H1 (cell line): ENCODE measurements around the gene EPHB1. TPM values are rescaled to one million over a fixed set of nuclear protein-coding genes. Genes with fewer than 3 reads are reported as not detected.

Experiments used
- CTCF ChIA-PET: fragments of 300-600 bp; sonication (Branson Sonifier 250); formaldehyde crosslinking; loops from one replicate; lab custom pipeline; 2021; ENCODE audit not compliant: partially characterized antibody; lab: Charles Lee
- POLR2A ChIA-PET: fragments of 300-600 bp; sonication (Branson Sonifier 250); formaldehyde crosslinking; loops from one replicate; lab custom pipeline; 2021; ENCODE audit warnings: inconsistent platforms; ENCODE audit not compliant: partially characterized antibody; lab: Charles Lee
- DNase-seq, 2 experiments: peaks; one replicate each; pipeline versions ENCODE4 v3.0.0 to v3.0.0-alpha.2; 2010 to 2022; ENCODE audit warnings: low spot score in 2 of 2, low read depth in 1 of 2, mixed read lengths in 1 of 2
- FAIRE-seq: peaks from 2 replicates; lab custom pipeline; 2011; peaks lifted over from hg19 to GRCh38; lab: Jason Lieb, UNC
- H2AFZ ChIP-seq: 2 replicates; pipeline ENCODE4 v1.8.1; 2012; ENCODE audit warnings: low read length, inconsistent platforms
- H2AK5ac ChIP-seq: 2 replicates; pipeline ENCODE4 v1.6.1; 2013; ENCODE audit warnings: low read depth, low read length
- H2BK120ac ChIP-seq: replicated peaks from 2 replicates; pipeline ENCODE3; 2013; ENCODE audit warnings: low read depth, low read length, inconsistent platforms
- H2BK12ac ChIP-seq: 2 replicates; pipeline ENCODE4 v1.6.1; 2013; ENCODE audit warnings: low read depth, low read length
- H2BK15ac ChIP-seq: 2 replicates; pipeline ENCODE4 v1.6.1; 2013; ENCODE audit warnings: low read length
- H2BK20ac ChIP-seq: 2 replicates; pipeline ENCODE4 v1.6.1; 2013; ENCODE audit warnings: low read length
- H2BK5ac ChIP-seq: 2 replicates; pipeline ENCODE4 v1.6.1; 2013; ENCODE audit warnings: low read depth, low read length
- H3K14ac ChIP-seq: 2 replicates; pipeline ENCODE4 v1.6.1; 2013; ENCODE audit warnings: inconsistent platforms; ENCODE audit not compliant: insufficient read length
- H3K18ac ChIP-seq: 2 replicates; pipeline ENCODE4 v1.6.1; 2013; ENCODE audit warnings: low read length; ENCODE audit errors: extremely low read depth
- H3K23ac ChIP-seq: 2 replicates; pipeline ENCODE4 v1.6.1; 2013; ENCODE audit warnings: inconsistent platforms; ENCODE audit not compliant: insufficient read length
- H3K23me2 ChIP-seq: 2 replicates; pipeline ENCODE4 v1.6.1; 2013; ENCODE audit warnings: low read depth, low read length
- H3K27ac ChIP-seq: 2 replicates; pipeline ENCODE4 v1.6.1; 2011; ENCODE audit warnings: low read depth, low read length, inconsistent platforms
- H3K27me3 ChIP-seq, 4 experiments: replicated peaks in 1 of 4; 1 replicate in 1 of 4; 2 replicates in 3 of 4; pipeline versions ENCODE4 v1.6.1 to v1.8.1; 2011 to 2013; ENCODE audit warnings: low read length in 3 of 4, mild to moderate bottlenecking in 3 of 4, inconsistent platforms in 2 of 4, mixed read lengths in 2 of 4, moderate library complexity in 1 of 4; ENCODE audit not compliant: control insufficient read depth in 3 of 4, insufficient read depth in 3 of 4; ENCODE audit errors: extremely low read depth in 1 of 4
- H3K36me3 ChIP-seq, 4 experiments: 2 replicates each; pipeline versions ENCODE4 v1.6.1 to v1.8.1; 2011 to 2013; ENCODE audit warnings: mild to moderate bottlenecking in 4 of 4, low read length in 3 of 4, moderate library complexity in 2 of 4, control low read depth in 1 of 4, inconsistent platforms in 1 of 4; ENCODE audit not compliant: insufficient read depth in 4 of 4, control insufficient read depth in 2 of 4
- H3K4ac ChIP-seq: replicated peaks from 2 replicates; pipeline ENCODE3; 2013; ENCODE audit warnings: low read length, low read depth, mixed read lengths, inconsistent platforms; ENCODE audit not compliant: insufficient read length
- H3K4me1 ChIP-seq, 4 experiments: replicated peaks in 1 of 4; 1 replicate in 1 of 4; 2 replicates in 3 of 4; pipeline versions ENCODE4 v1.6.1 to v1.8.1; 2011 to 2013; ENCODE audit warnings: low read length in 3 of 4, inconsistent platforms in 2 of 4, mixed read lengths in 1 of 4; ENCODE audit not compliant: insufficient read depth in 4 of 4, control insufficient read depth in 3 of 4
- H3K4me2 ChIP-seq, 2 experiments: 2 replicates each; pipeline versions ENCODE4 v1.6.1 to v1.8.1; 2011 to 2013; ENCODE audit warnings: low read depth in 2 of 2, low read length in 2 of 2, control low read depth in 1 of 2, inconsistent platforms in 1 of 2, mild to moderate bottlenecking in 1 of 2; ENCODE audit not compliant: insufficient read depth in 1 of 2
- H3K4me3 ChIP-seq, 4 experiments: fragments of 200-600, 300-600 bp in 1 of 4; sonication (generic), shearing (Covaris generic), sonication (Bioruptor Twin) in 1 of 4; 2 replicates each; pipeline versions ENCODE4 v1.5.1 to v1.8.1; 2011 to 2016; ENCODE audit warnings: low read length in 4 of 4, low read depth in 3 of 4, control low read depth in 2 of 4, inconsistent platforms in 2 of 4, mild to moderate bottlenecking in 2 of 4, mixed read lengths in 1 of 4, moderate library complexity in 1 of 4; ENCODE audit not compliant: insufficient read depth in 2 of 4; ENCODE audit errors: extremely low read depth in 1 of 4
- H3K56ac ChIP-seq: replicated peaks from 2 replicates; pipeline ENCODE3; 2013; ENCODE audit warnings: low read depth, mild to moderate bottlenecking, mixed read lengths, low read length, inconsistent platforms; ENCODE audit not compliant: insufficient read length
- H3K79me1 ChIP-seq: 2 replicates; pipeline ENCODE4 v1.6.1; 2013; ENCODE audit warnings: low read depth, low read length, control low read depth
- H3K79me2 ChIP-seq, 2 experiments: 2 replicates each; pipeline versions ENCODE4 v1.6.1 to v1.8.1; 2012 to 2013; ENCODE audit warnings: low read length in 2 of 2, mild to moderate bottlenecking in 2 of 2, inconsistent platforms in 1 of 2; ENCODE audit not compliant: insufficient read depth in 2 of 2, control insufficient read depth in 1 of 2
- H3K9ac ChIP-seq, 4 experiments: replicated peaks in 1 of 4; 1 replicate in 1 of 4; 2 replicates in 3 of 4; pipeline versions ENCODE4 v1.6.1 to v1.8.1; 2011 to 2013; ENCODE audit warnings: low read depth in 3 of 4, low read length in 3 of 4, control low read depth in 2 of 4, mild to moderate bottlenecking in 2 of 4, moderate library complexity in 2 of 4, inconsistent platforms in 1 of 4; ENCODE audit errors: extremely low read depth in 1 of 4
- H3K9me3 ChIP-seq, 2 experiments: 2 replicates each; pipeline versions ENCODE4 v1.6.1 to v1.8.1; 2012 to 2013; ENCODE audit warnings: mild to moderate bottlenecking in 2 of 2, moderate library complexity in 2 of 2, control low read depth in 1 of 2, inconsistent platforms in 1 of 2, low read depth in 1 of 2, low read length in 1 of 2, mixed read lengths in 1 of 2; ENCODE audit not compliant: insufficient read depth in 2 of 2
- H4K20me1 ChIP-seq, 2 experiments: replicated peaks in 1 of 2; 2 replicates each; pipeline versions ENCODE3 to v1.8.1; 2011 to 2013; ENCODE audit warnings: inconsistent platforms in 2 of 2, low read length in 2 of 2, mild to moderate bottlenecking in 1 of 2; ENCODE audit not compliant: insufficient read depth in 2 of 2, control insufficient read depth in 1 of 2
- H4K5ac ChIP-seq: 2 replicates; pipeline ENCODE4 v1.6.1; 2013; ENCODE audit warnings: low read length, low read depth, mixed read lengths, inconsistent platforms; ENCODE audit not compliant: insufficient read length
- H4K8ac ChIP-seq: 2 replicates; pipeline ENCODE4 v1.8.0; 2013; ENCODE audit warnings: mild to moderate bottlenecking, moderate library complexity, low read length, inconsistent platforms; ENCODE audit not compliant: insufficient read depth; ENCODE audit errors: extremely low read depth
- H4K91ac ChIP-seq: replicated peaks from 2 replicates; pipeline ENCODE3; 2013; ENCODE audit warnings: low read length, mixed read lengths, inconsistent platforms; ENCODE audit not compliant: insufficient read length
- CREB1 ChIP-seq: IDR thresholded peaks from 2 replicates; pipeline ENCODE4 v1.6.1; 2012; ENCODE audit warnings: inconsistent platforms
- WGBS, 2 experiments: shearing (Covaris generic) in 1 of 2; methylation state at CpG; one replicate each; pipeline versions ENCODE4 v1.1.6 to v1.1.7; 2013 to 2015; ENCODE audit warnings: low lambda C conversion rate in 2 of 2, mixed read lengths in 2 of 2, inconsistent platforms in 1 of 2, low coverage in 1 of 2, missing lambda C conversion rate in 1 of 2; ENCODE audit not compliant: insufficient replicate concordance in 2 of 2, insufficient coverage in 1 of 2, insufficient read length in 1 of 2; ENCODE audit errors: extremely low coverage in 1 of 2, missing lambda C conversion rate in 1 of 2; 5-methylcytosine and 5-hydroxymethylcytosine counted together
- polyA plus RNA-seq, 7 experiments: library from polyadenylated mRNA; depleted of rRNA in 3 of 7; stranded (reverse) in 5 of 7; unstranded in 2 of 7; fragments of >200 nt in 5 of 7; fragments of 200-250 nt in 2 of 7; gene quantifications; 1 replicate in 5 of 7; 2 replicates in 1 of 7; 4 replicates in 1 of 7; pipeline versions ENCODE4 v1.2.1 to v1.2.3, GENCODE V29; 2011 to 2013; ENCODE audit warnings: missing spikeins in 2 of 7, mixed read lengths in 2 of 7
- total RNA-seq: library from RNA; stranded (reverse); fragmentation: NEBNext Ultra II Directional; extraction: Animal tissue kit (Norgen Biotek cat#: 25700); gene quantifications from 2 replicates; pipeline ENCODE4 v1.2.1, GENCODE V29; 2021
- TF ChIP-seq, protein P1 (sequence below): IDR thresholded peaks from 2 replicates; pipeline ENCODE4 v1.6.1; 2011; ENCODE audit warnings: low read depth, mild to moderate bottlenecking, low read length; ENCODE audit not compliant: insufficient read depth

The EPHB1 gene
- total and polyA plus RNA-seq, 2 of the 8 experiments (the other 6 are each of a cell fraction or from before 2014, with no cell fraction given), result 3.5 to 5.9 TPM

DNA sequence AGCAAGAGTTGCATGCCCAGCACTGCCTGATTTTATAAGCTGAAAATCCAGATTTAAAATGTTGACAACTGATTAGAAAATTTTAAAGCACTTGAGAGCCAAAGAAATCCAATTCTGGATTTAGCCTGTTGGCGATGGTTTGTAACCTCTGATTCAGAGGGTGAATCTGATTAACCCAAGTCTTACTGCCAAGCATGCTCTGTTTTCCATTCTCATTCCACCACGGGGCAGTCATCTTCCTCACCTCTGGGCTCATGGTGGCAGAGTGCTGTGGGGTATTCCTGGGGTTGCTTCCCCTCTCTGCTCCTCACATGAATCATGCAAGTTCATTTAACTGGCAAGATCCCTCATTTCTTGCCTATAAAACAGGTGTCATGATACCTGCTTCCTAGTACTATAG is 342.2 kb downstream of the EPHB1 start:
- no peak overlapping the region for H2BK20ac ChIP-seq
- TF ChIP-seq CREB1, result no peak
- TF ChIP-seq, protein P1, sequence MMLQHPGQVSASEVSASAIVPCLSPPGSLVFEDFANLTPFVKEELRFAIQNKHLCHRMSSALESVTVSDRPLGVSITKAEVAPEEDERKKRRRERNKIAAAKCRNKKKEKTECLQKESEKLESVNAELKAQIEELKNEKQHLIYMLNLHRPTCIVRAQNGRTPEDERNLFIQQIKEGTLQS, result no peak
- no peaks in the 10 kb centered on the region for H4K20me1 ChIP-seq
- H2BK15ac ChIP-seq, result no peak overlapping the region
- H3K79me1 ChIP-seq, result no peaks in the 10 kb centered on the region
- no peak for FAIRE-seq
- H2BK5ac ChIP-seq, result no peak overlapping the region
- H2AFZ ChIP-seq, result no peak overlapping the region
- H3K23ac ChIP-seq, result no peak overlapping the region
- no peak overlapping the region for H4K8ac ChIP-seq
- no peak overlapping the region for H4K91ac ChIP-seq
- CTCF ChIA-PET, result interaction anchor here (0.8 kb wide), 1 partner anchor 19 kb away, joined by 3 read pairs; no protein-coding TSS in a partner anchor
- H3K14ac ChIP-seq, result no peak overlapping the region
- POLR2A ChIA-PET, result interaction anchor here (1.2 kb wide), 1 partner anchor 10 kb away, joined by 3 read pairs; no protein-coding TSS in a partner anchor
- no peak overlapping the region for H2AK5ac ChIP-seq
- no peaks in the 10 kb centered on the region; a peak in 1 of 7 replicates for H3K4me1 ChIP-seq
- no peak for DNase-seq
- H3K79me2 ChIP-seq, result no peaks in the 10 kb centered on the region
- no peak overlapping the region for H3K4me3 ChIP-seq
- no peaks in the 10 kb centered on the region; the same call in 1 of the 2 replicates for H3K23me2 ChIP-seq
- H3K18ac ChIP-seq, result no peak overlapping the region
- no peak overlapping the region for H3K9ac ChIP-seq
- H3K4ac ChIP-seq, result no peak overlapping the region
- H2BK120ac ChIP-seq, result no peak overlapping the region
- H4K5ac ChIP-seq, result no peak overlapping the region
- H3K4me2 ChIP-seq, result no peak overlapping the region
- H3K27me3 ChIP-seq, result no peaks in the 10 kb centered on the region
- H3K56ac ChIP-seq, result no peak overlapping the region
- 93% methylated on average over 2 of the region's 2 CpGs; no CpG with 5 or more reads in 1 of the 2 experiments for WGBS, 2 experiments
- H3K9me3 ChIP-seq, result no peaks in the 10 kb centered on the region
- H3K36me3 ChIP-seq, result no peaks in the 10 kb centered on the region
- H3K27ac ChIP-seq, result no peak overlapping the region
- H2BK12ac ChIP-seq, result no peak overlapping the region
